Kidney epithelial cell (primary cell): ENCODE data around the gene ENTPD1. TPM values are rescaled to one million over a fixed set of nuclear protein-coding genes. Genes with fewer than 3 reads are reported as not detected.

Source experiments
- DNase-seq: peaks from one replicate; pipeline ENCODE4 v3.0.0-alpha.2; 2010; ENCODE audit warnings: low read depth
- H3K27me3 ChIP-seq: 2 replicates; pipeline ENCODE4 v1.6.0; 2011; ENCODE audit warnings: low read length; ENCODE audit not compliant: control insufficient read depth, insufficient read depth
- H3K36me3 ChIP-seq: 2 replicates; pipeline ENCODE4 v1.5.1; 2011; ENCODE audit warnings: low read length; ENCODE audit not compliant: control insufficient read depth, insufficient read depth
- H3K4me3 ChIP-seq: 2 replicates; pipeline ENCODE4 v1.5.1; 2011; ENCODE audit warnings: low read depth, mild to moderate bottlenecking, control low read depth, low read length
- total RNA-seq: library from RNA; depleted of rRNA; stranded (reverse); fragments of >200 nt; gene quantifications from 2 replicates; pipeline ENCODE4 v1.2.3, GENCODE V29; 2015
- TF ChIP-seq, protein P1 (sequence below): IDR thresholded peaks from 2 replicates; pipeline ENCODE4 v1.5.1; 2011; ENCODE audit warnings: mild to moderate bottlenecking, moderate library complexity, low read length, control low read depth, inconsistent platforms; ENCODE audit not compliant: insufficient read depth, poor library complexity, severe bottlenecking

Gene ENTPD1
- total RNA-seq, 1 donor from 2014 or later, result 0.17 TPM

DNA sequence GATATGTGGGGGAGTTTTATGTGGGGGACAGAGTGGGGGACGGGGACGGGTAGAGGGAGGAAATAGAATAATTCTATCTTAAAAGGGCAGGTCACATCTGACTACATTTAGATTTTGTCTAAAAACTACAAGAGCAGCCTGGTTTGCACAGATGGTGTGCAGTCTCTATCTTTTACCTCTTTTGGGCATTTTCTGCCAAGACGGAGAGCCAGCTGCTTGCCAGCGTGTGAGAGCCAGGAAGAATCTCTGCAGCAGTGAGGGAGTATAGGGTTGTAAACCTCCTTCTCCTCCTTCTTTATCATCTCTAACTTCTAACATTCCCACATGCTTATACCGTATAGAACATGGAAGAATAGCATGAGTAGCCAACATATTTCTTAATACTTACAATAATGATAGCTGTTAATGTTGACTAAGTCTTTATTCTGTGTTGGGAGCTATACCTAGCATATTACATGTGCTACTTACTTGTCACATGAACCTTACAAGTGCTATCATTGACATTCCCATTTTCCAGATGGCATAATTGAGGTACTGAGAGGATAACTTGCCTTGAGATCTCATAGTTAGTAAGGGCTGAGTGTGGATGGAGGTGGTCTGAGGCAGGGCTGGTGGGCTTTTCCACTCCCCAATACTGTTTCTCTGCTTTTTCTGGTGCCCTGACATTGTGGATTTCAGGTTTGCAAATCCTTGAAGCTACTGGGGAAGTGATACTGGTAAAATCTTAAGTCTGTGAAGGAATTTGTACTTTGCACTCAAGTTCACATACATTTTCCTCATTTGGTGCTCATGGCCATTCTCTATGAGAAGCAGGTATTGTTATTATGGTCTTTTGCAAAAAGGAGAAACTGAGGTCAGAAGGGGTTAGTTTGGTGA is 1.1 kb downstream of the ENTPD1 start:
- no peak for DNase-seq
- no peaks in the 10 kb centered on the region for H3K36me3 ChIP-seq
- H3K4me3 ChIP-seq, result no peak overlapping the region
- TF ChIP-seq, protein P1, sequence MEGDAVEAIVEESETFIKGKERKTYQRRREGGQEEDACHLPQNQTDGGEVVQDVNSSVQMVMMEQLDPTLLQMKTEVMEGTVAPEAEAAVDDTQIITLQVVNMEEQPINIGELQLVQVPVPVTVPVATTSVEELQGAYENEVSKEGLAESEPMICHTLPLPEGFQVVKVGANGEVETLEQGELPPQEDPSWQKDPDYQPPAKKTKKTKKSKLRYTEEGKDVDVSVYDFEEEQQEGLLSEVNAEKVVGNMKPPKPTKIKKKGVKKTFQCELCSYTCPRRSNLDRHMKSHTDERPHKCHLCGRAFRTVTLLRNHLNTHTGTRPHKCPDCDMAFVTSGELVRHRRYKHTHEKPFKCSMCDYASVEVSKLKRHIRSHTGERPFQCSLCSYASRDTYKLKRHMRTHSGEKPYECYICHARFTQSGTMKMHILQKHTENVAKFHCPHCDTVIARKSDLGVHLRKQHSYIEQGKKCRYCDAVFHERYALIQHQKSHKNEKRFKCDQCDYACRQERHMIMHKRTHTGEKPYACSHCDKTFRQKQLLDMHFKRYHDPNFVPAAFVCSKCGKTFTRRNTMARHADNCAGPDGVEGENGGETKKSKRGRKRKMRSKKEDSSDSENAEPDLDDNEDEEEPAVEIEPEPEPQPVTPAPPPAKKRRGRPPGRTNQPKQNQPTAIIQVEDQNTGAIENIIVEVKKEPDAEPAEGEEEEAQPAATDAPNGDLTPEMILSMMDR, result no peak
- no peaks in the 10 kb centered on the region for H3K27me3 ChIP-seq

DNA sequence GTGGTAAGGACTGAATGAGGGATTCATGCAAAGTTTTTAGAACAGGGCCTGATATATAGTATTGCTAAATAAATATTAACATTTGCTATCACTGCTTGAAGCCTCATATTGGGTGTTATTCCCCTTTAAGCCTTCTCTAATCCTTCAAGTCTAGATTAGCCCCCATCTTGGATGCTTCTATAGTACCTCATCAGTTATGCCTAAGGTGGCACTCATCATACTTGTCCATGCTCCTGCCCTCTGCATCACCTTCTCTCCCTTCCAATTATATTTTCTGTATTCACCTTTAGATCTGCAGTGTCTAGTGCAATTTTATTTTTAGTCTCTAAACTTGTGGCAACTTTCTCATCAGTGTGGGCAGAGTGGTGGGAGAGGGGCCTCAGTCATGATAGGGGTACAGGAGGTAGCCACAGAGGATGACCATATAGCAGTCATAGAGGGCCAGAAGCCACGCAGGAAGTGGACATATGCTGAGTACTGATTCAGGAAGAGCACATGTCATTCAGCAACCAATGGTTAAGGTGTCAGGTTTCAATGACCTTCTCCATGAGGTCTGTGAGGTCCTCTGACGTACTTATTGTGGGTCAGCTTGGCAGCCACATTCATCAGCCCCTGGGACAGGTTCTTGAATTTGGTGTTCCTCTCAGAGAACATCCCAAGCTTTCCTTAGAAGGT is 2.5 kb downstream of the ENTPD1 start:
- no peak for DNase-seq
- TF ChIP-seq, protein P1, result no peak
- Histone ChIP-seq H3K27me3 (no peaks in the 10 kb centered on the region), H3K36me3 (no peaks in the 10 kb centered on the region), H3K4me3 (no peak overlapping the region)

DNA sequence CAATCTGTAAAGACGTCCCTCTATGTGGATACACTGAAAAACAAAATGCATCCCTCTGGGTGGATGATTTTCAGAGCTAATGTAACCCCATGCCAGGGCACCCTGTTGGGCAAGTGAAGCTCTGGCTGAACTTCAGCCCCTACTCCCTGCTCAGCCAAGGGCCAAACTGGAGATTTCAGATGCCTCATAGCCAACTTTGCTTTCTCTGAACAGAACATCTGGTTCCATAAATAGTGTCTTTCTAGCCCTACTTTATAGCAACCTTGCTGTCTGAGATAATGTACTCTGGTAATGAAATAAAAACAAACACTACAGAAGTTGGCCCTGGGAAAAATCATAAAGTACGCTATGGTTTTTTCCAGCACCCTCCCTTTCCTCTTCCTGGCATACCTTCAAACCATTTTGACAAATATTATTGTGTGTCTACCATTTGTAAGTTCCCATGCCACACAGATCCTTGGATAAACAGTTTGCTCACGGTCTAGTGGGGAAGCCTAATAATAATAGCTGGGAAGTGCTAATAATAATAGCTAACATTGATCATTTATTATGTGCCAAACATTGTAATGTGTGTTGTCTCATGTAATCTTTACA is 3.4 kb downstream of the ENTPD1 start:
- Histone ChIP-seq H3K27me3 (no peaks in the 10 kb centered on the region), H3K36me3 (no peaks in the 10 kb centered on the region), H3K4me3 (no peak overlapping the region)
- DNase-seq, result no peak
- TF ChIP-seq, protein P1, result no peak

DNA sequence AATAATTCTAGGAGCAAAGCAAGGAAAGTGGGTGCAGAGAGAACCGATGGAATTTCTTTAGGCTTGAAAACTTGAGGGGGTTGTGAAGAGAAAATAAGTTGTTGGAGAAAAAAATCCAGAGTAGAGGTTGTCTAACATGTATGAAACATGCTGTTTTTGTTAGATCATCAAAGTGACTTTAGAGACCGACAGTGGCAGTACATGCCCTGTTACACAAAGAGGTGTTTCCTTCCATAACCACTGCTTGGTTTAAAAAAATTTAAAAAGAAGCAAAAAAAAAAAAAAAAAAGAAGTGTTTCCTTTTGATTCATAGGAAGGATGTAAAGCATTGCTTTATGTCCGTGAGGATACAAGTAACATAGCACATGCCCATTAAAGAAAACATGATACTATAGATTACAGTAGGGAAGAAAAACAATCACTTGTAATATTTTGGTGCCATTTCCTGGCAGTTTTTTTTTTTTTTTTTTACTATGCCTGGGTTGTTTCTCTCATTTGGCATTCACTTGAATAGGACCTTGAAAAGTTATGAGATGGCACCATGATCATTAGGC is 6.1 kb downstream of the ENTPD1 start:
- TF ChIP-seq, protein P1, result no peak
- Histone ChIP-seq H3K36me3 (no peaks in the 10 kb centered on the region), H3K4me3 (no peak overlapping the region), H3K27me3 (no peaks in the 10 kb centered on the region)
- no peak for DNase-seq

DNA sequence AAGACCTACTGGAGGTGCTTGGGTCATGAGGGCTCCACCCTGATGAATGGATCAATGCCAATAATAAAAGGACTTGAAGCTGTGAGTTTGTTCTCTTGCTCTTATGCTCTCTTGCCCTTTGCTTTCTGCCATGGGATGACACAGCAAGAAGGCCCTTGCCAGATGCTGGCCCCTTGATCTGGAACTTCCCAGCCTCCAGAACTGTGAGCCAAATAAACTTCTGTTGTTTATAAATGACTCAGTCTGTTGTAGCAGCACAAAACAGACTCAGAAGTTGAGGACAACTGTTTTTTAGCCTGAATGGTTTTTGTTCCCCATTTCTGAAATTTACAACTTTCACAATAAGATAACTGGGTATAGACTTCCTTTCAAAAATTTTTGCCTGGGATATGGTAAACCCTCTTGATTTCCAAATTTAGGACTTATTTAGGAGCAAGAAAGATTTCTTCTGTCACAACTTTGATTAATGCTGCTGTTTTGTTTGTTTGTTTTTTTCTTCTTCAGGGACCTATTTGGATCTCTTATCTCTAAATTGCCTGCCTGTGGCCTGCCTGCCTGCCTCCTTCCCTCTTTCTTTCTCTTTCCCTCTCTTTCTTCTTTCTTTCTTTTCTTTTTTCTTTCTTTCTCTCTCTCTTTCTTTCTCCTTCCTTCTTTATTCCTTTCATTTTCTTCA is 12.1 kb downstream of the ENTPD1 start:
- Histone ChIP-seq H3K27me3 (no peaks in the 10 kb centered on the region), H3K36me3 (no peaks in the 10 kb centered on the region), H3K4me3 (no peak overlapping the region)
- no peak for DNase-seq
- TF ChIP-seq, protein P1, result no peak
